Measurements from ENCODE around the gene NKIRAS2. TPM values are rescaled to one million over a fixed set of nuclear protein-coding genes. Genes with fewer than 3 reads are reported as not detected.
A peak's percentile ranks its signal among the peaks of the same experiment; 100 is the strongest.

Gene NKIRAS2
- total RNA-seq, 1 experiment from 2014 or later: 28.4 TPM

- H3K9ac ChIP-seq (ENCODE audit: low read length): no peak overlapping the region
- H3K9me2 ChIP-seq (replicated peaks; ENCODE audit: insufficient read depth, low read length): no peaks in the 10 kb centered on the region
- H3K4me2 ChIP-seq (ENCODE audit: low read depth, low read length, poor library complexity, severe bottlenecking): no peak overlapping the region
- H3K27me3 ChIP-seq (ENCODE audit: low read length): no peaks in the 10 kb centered on the region
- H3K4me3 ChIP-seq (ENCODE audit: low read length): no peak overlapping the region
- DNase-seq: no peak
- no peaks in the 10 kb centered on the region for H3K9me3 ChIP-seq (ENCODE audit: low read length)
- H4K20me1 ChIP-seq (ENCODE audit: insufficient read depth, low read depth, low read length): no peaks in the 10 kb centered on the region
- no peak overlapping the region for H2AFZ ChIP-seq (ENCODE audit: low read length)
- peak overlapping the region; percentile 39; the same call in 1 of the 2 replicates for H3K27ac ChIP-seq (ENCODE audit: low read length)
- peaks cover 15% of the 10 kb centered on the region for H3K4me1 ChIP-seq (ENCODE audit: low read length)
- peaks cover 70% of the 10 kb centered on the region for H3K36me3 ChIP-seq (ENCODE audit: insufficient read depth, low read length)
- peaks cover 3% of the 10 kb centered on the region; the same call in 1 of the 2 replicates for H3K79me2 ChIP-seq (ENCODE audit: low read length)
Measured at GRCh38 chr17:41987642-41988041, 32.2 kb upstream of the NKIRAS2 start.

- peaks cover 8% of the 10 kb centered on the region; the same call in 1 of the 2 replicates for H3K79me2 ChIP-seq (ENCODE audit: low read length)
- no peaks in the 10 kb centered on the region for H4K20me1 ChIP-seq (ENCODE audit: insufficient read depth, low read depth, low read length)
- no peak overlapping the region for H3K9ac ChIP-seq (ENCODE audit: low read length)
- H3K36me3 ChIP-seq (ENCODE audit: insufficient read depth, low read length): peaks cover 70% of the 10 kb centered on the region
- H3K4me3 ChIP-seq (ENCODE audit: low read length): no peak overlapping the region
- peak overlapping the region; percentile 39; the same call in 1 of the 2 replicates for H3K27ac ChIP-seq (ENCODE audit: low read length)
- H3K4me2 ChIP-seq (ENCODE audit: low read depth, low read length, poor library complexity, severe bottlenecking): no peak overlapping the region
- no peaks in the 10 kb centered on the region for H3K9me3 ChIP-seq (ENCODE audit: low read length)
- no peak for DNase-seq
- H3K9me2 ChIP-seq (replicated peaks; ENCODE audit: insufficient read depth, low read length): no peaks in the 10 kb centered on the region
- H3K4me1 ChIP-seq (ENCODE audit: low read length): peaks cover 15% of the 10 kb centered on the region
- no peak overlapping the region for H2AFZ ChIP-seq (ENCODE audit: low read length)
- no peaks in the 10 kb centered on the region for H3K27me3 ChIP-seq (ENCODE audit: low read length)
Measured at GRCh38 chr17:41988418-41988817, 31.5 kb upstream of the NKIRAS2 start.

- Histone ChIP-seq H3K4me1 (ENCODE audit: low read length) (peaks cover 11% of the 10 kb centered on the region), H3K27me3 (ENCODE audit: low read length) (no peaks in the 10 kb centered on the region), H3K4me3 (ENCODE audit: low read length) (no peak overlapping the region), H3K4me2 (ENCODE audit: low read depth, low read length, poor library complexity, severe bottlenecking) (no peak overlapping the region), H3K9me3 (ENCODE audit: low read length) (no peaks in the 10 kb centered on the region), H3K79me2 (ENCODE audit: low read length) (peaks cover 15% of the 10 kb centered on the region), H3K27ac (ENCODE audit: low read length) (peak overlapping the region; percentile 31; the same call in 1 of the 2 replicates), H4K20me1 (ENCODE audit: insufficient read depth, low read depth, low read length) (no peaks in the 10 kb centered on the region), H3K36me3 (ENCODE audit: insufficient read depth, low read length) (peaks cover 77% of the 10 kb centered on the region), H2AFZ (ENCODE audit: low read length) (no peak overlapping the region), H3K9ac (ENCODE audit: low read length) (no peak overlapping the region), H3K9me2 (replicated peaks; ENCODE audit: insufficient read depth, low read length) (no peaks in the 10 kb centered on the region)
- no peak for DNase-seq
Measured at GRCh38 chr17:41989702-41990419, 30.0 kb upstream of the NKIRAS2 start.

- Histone ChIP-seq H3K4me3 (ENCODE audit: low read length) (no peak overlapping the region), H4K20me1 (ENCODE audit: insufficient read depth, low read depth, low read length) (no peaks in the 10 kb centered on the region), H3K27ac (ENCODE audit: low read length) (no peak overlapping the region), H3K79me2 (ENCODE audit: low read length) (peaks cover 26% of the 10 kb centered on the region), H3K4me2 (ENCODE audit: low read depth, low read length, poor library complexity, severe bottlenecking) (no peak overlapping the region), H3K36me3 (ENCODE audit: insufficient read depth, low read length) (peaks cover 67% of the 10 kb centered on the region), H3K9ac (ENCODE audit: low read length) (no peak overlapping the region), H2AFZ (ENCODE audit: low read length) (no peak overlapping the region), H3K4me1 (ENCODE audit: low read length) (peaks cover 31% of the 10 kb centered on the region), H3K9me2 (replicated peaks; ENCODE audit: insufficient read depth, low read length) (no peaks in the 10 kb centered on the region), H3K27me3 (ENCODE audit: low read length) (no peaks in the 10 kb centered on the region), H3K9me3 (ENCODE audit: low read length) (no peaks in the 10 kb centered on the region)
- no peak for DNase-seq
Measured at GRCh38 chr17:41992576-41992975, 27.3 kb upstream of the NKIRAS2 start.

GRCh38 chr17:41996855-41997164 lies 23.1 kb upstream of the NKIRAS2 start:
- Histone ChIP-seq H3K4me1 (ENCODE audit: low read length) (peaks cover 66% of the 10 kb centered on the region), H4K20me1 (ENCODE audit: insufficient read depth, low read depth, low read length) (no peaks in the 10 kb centered on the region), H3K4me3 (ENCODE audit: low read length) (peak overlapping the region; percentile 12; the same call in 1 of the 2 replicates), H3K36me3 (ENCODE audit: insufficient read depth, low read length) (peaks cover 45% of the 10 kb centered on the region), H3K9me3 (ENCODE audit: low read length) (no peaks in the 10 kb centered on the region), H3K4me2 (ENCODE audit: low read depth, low read length, poor library complexity, severe bottlenecking) (peak overlapping the region; percentile 51), H3K27ac (ENCODE audit: low read length) (peak overlapping the region; percentile 94), H3K9me2 (replicated peaks; ENCODE audit: insufficient read depth, low read length) (no peaks in the 10 kb centered on the region), H3K27me3 (ENCODE audit: low read length) (no peaks in the 10 kb centered on the region), H3K79me2 (ENCODE audit: low read length) (peaks cover 38% of the 10 kb centered on the region), H3K9ac (ENCODE audit: low read length) (peak overlapping the region; percentile 40), H2AFZ (ENCODE audit: low read length) (no peak overlapping the region)
- DNase-seq: no peak

- DNase-seq: no peak
- Histone ChIP-seq H3K9me2 (replicated peaks; ENCODE audit: insufficient read depth, low read length) (no peaks in the 10 kb centered on the region), H3K4me2 (ENCODE audit: low read depth, low read length, poor library complexity, severe bottlenecking) (peak overlapping the region; percentile 51), H3K9me3 (ENCODE audit: low read length) (no peaks in the 10 kb centered on the region), H3K79me2 (ENCODE audit: low read length) (peaks cover 49% of the 10 kb centered on the region), H3K27me3 (ENCODE audit: low read length) (no peaks in the 10 kb centered on the region), H3K27ac (ENCODE audit: low read length) (peak overlapping the region; percentile 94), H3K4me3 (ENCODE audit: low read length) (peak overlapping the region; percentile 11; the same call in 1 of the 2 replicates), H4K20me1 (ENCODE audit: insufficient read depth, low read depth, low read length) (no peaks in the 10 kb centered on the region), H2AFZ (ENCODE audit: low read length) (no peak overlapping the region), H3K9ac (ENCODE audit: low read length) (peak overlapping the region; percentile 8), H3K36me3 (ENCODE audit: insufficient read depth, low read length) (peaks cover 54% of the 10 kb centered on the region), H3K4me1 (ENCODE audit: low read length) (peaks cover 83% of the 10 kb centered on the region)
Measured at GRCh38 chr17:41998497-41998896, 21.4 kb upstream of the NKIRAS2 start.

- Histone ChIP-seq H3K9me2 (replicated peaks; ENCODE audit: insufficient read depth, low read length) (no peaks in the 10 kb centered on the region), H3K9ac (ENCODE audit: low read length) (no peak overlapping the region), H3K4me3 (ENCODE audit: low read length) (no peak overlapping the region), H3K9me3 (ENCODE audit: low read length) (no peaks in the 10 kb centered on the region), H3K27me3 (ENCODE audit: low read length) (no peaks in the 10 kb centered on the region), H3K27ac (ENCODE audit: low read length) (peak overlapping the region; percentile 65), H3K4me2 (ENCODE audit: low read depth, low read length, poor library complexity, severe bottlenecking) (no peak overlapping the region), H3K79me2 (ENCODE audit: low read length) (peaks cover 57% of the 10 kb centered on the region), H3K36me3 (ENCODE audit: insufficient read depth, low read length) (peaks cover 42% of the 10 kb centered on the region), H3K4me1 (ENCODE audit: low read length) (peaks cover 88% of the 10 kb centered on the region), H2AFZ (ENCODE audit: low read length) (no peak overlapping the region), H4K20me1 (ENCODE audit: insufficient read depth, low read depth, low read length) (no peaks in the 10 kb centered on the region)
- DNase-seq: no peak
Measured at GRCh38 chr17:42000413-42001133, 19.3 kb upstream of the NKIRAS2 start.

- no peaks in the 10 kb centered on the region for H4K20me1 ChIP-seq (ENCODE audit: insufficient read depth, low read depth, low read length)
- H2AFZ ChIP-seq (ENCODE audit: low read length): no peak overlapping the region
- no peaks in the 10 kb centered on the region for H3K9me3 ChIP-seq (ENCODE audit: low read length)
- H3K4me1 ChIP-seq (ENCODE audit: low read length): peaks cover 77% of the 10 kb centered on the region
- no peak overlapping the region for H3K9ac ChIP-seq (ENCODE audit: low read length)
- H3K27me3 ChIP-seq (ENCODE audit: low read length): no peaks in the 10 kb centered on the region
- H3K79me2 ChIP-seq (ENCODE audit: low read length): peaks cover 66% of the 10 kb centered on the region
- H3K36me3 ChIP-seq (ENCODE audit: insufficient read depth, low read length): peaks cover 40% of the 10 kb centered on the region
- H3K4me3 ChIP-seq (ENCODE audit: low read length): no peak overlapping the region
- H3K9me2 ChIP-seq (replicated peaks; ENCODE audit: insufficient read depth, low read length): no peaks in the 10 kb centered on the region
- DNase-seq: no peak
- no peak overlapping the region for H3K4me2 ChIP-seq (ENCODE audit: low read depth, low read length, poor library complexity, severe bottlenecking)
- H3K27ac ChIP-seq (ENCODE audit: low read length): peak overlapping the region; percentile 65
Measured at GRCh38 chr17:42001729-42002128, 18.2 kb upstream of the NKIRAS2 start.

Measured in Karpas-422 (cell line).